CMK (cell line): ENCODE measurements around the gene ISM1.

Source experiments
- DNase-seq: peaks from one replicate; pipeline ENCODE4 v3.0.0-alpha.2; 2010; ENCODE audit warnings: low read depth

Gene ISM1

DNA sequence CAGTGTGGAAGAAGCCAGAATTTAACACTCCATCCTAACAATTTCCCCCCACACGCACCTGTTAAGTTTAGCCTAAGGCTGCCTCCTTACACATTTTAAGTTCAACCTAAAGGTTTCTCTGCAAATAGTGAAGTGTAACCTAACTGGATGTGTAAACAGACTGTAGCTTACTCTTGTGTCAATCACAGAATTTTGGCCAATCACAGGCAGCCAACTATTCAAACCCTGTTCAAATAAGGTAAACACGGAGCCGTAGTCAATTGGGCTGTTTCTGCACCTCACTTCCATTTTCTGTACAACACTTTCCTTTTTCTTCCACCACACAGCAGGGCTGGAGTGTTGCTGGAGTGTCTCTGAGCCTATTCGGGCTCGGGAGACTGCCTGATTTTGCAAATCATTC is 92.1 kb downstream of the ISM1 start:
- no peak for DNase-seq

DNA sequence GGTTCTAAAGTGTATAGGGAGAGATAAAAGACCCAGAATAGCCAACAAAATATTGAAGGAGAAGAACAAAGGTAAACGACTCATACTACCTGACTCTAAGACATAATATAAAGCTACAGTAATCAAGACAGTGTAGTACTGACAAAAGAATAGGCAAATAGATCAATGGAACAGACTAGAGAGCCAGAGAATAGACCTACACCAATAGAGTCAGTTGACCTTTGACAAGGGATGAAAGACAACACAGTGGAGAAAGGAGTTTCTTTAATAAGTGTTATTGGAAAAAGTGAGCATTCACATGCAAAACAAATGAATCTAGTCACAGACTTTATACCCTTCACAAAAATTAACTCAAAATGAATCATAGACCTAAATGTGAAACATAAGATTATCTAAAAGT is 96.4 kb downstream of the ISM1 start:
- DNase-seq, result no peak

- no peak for DNase-seq
Measured at GRCh38 chr20:13318871-13319521, 97.9 kb downstream of the ISM1 start.

GRCh38 chr20:13320702-13321101 is 99.6 kb downstream of the ISM1 start:
- DNase-seq, result no peak

GRCh38 chr20:13321416-13321815 is 100.3 kb downstream of the ISM1 start:
- no peak for DNase-seq

DNA sequence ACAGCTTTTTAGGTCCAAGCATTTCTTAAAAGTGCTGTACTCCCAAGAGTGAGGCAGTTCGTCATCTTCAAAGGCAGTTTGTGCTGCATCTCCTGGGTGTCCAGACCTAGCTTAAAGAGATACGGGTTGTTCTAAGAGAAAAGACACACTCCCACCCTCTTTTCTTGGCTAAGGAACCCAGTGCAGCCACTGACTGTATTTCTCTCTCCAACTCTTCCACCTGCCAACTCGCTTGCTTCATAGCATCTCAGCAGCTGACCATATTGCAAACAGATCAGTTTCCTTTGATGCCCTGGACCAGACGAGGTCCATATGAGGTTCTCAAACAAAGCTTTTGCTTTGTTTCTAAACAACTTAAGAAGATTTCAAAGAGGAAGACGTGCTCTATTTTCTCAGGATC is 101.1 kb downstream of the ISM1 start:
- no peak for DNase-seq

- no peak for DNase-seq
Measured at GRCh38 chr20:13322621-13323020, 101.5 kb downstream of the ISM1 start.

DNA sequence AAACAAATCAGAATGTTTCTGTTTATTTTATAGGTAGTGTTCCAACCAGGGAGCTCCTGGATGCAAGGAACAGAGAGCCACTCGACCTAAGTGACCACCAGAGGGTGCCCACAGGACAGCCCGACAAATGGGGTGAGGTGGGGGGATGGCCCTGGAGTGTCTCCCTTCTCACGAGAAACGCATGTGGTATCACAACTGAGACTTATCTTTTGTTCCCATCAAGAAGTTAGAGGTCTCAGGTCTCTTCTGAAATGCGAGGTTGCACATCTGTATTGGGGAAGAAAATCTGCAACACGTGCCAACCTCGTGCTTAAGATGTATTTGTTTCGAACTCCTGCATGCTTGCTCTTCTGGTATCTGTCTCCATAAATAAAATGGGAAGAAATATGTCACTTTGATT is 104.0 kb downstream of the ISM1 start:
- DNase-seq, result peak; percentile 22

- no peak for DNase-seq
Measured at GRCh38 chr20:13325796-13326340, 104.8 kb downstream of the ISM1 start.

DNA sequence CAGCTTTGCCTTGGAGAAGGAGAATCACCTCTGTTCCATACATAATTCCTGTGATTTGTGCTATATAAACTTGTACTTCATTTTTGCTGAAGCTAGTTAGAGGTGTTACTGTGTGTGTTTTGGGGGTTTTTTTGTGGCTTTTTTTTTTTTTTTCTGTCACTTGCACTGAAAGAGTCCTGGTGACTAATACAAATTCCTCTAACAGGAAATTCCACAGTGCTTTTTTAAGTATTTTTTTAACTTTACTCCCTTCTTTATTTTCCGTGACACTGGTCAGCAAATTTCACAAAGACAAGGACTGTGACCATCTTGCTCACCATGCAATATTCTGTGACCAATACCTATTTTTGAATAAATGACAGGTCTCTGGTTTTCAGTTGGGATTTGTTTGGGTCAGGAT is 110.5 kb downstream of the ISM1 start:
- DNase-seq, result no peak

GRCh38 chr20:13333036-13333435 is 112.0 kb downstream of the ISM1 start:
- no peak for DNase-seq

DNA sequence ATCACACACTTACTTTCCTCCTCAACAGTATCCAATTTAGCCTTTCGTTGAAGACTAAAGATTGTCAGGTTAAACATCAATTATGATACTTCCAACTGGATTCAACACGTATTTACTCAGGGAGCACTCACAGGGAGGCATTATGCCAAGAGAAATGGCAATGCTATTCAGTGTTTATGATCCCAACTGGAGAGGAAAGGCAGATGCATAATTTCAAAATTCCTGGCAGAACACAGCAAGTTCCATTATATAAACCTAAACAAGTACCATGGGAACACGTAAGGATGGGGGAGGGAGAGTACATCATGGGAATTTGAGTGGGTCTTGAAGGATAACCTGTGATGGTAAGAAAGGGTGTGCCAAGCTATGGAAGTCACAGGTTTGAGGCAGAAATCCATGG is 112.7 kb downstream of the ISM1 start:
- DNase-seq, result no peak

GRCh38 chr20:13336308-13337089 is 115.4 kb downstream of the ISM1 start:
- no peak for DNase-seq

- no peak for DNase-seq
Measured at GRCh38 chr20:13337090-13337784, 116.2 kb downstream of the ISM1 start.

DNA sequence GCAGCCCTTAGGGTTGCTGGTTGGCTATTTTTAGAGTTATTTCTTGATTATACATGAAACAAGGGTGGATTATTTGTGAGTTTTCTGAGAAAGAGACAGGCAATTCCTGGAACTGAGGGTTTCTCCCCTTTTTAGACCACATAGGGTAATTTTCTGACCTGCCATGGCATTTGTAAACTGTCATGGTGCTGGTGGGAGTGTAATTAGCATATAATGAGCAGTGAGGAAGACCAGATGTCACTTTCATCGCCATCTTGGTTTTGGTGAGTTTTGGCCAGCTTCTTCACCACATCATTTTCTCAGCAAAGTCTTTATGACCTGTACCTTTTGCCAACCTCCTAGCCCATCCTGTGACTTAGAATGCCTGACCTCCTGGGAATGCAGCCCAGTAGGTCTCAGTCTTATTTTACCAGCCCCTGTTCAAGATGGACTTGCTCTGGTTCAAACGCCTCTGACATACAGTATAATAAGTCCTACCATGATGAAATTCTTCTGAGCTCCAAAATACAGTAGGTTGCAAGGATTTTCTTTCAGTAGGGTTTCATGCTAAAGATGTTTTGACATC is 117.1 kb downstream of the ISM1 start:
- DNase-seq, result no peak

DNA sequence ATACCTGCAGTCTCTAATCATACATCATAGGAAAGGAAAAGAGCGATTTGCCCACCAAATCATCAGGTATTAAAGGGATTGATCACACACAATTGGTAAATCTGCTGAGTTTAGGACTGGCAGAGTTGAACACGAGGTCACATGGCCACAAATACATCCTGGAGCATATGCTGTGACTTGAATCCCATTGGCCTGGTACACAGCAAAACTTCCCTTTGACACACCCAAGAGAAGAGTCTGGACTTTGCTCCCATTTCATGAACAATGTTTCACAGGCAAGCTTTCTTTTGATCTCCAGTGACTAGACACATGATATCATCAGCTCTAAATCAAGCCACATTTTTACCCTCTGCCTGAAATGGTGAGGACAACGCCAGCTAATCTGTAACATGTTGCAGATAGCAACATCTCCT is 117.9 kb downstream of the ISM1 start:
- DNase-seq, result no peak

GRCh38 chr20:13340088-13340487 is 119.0 kb downstream of the ISM1 start:
- DNase-seq, result no peak

GRCh38 chr20:13341737-13342393 is 120.8 kb downstream of the ISM1 start:
- DNase-seq, result no peak

- no peak for DNase-seq
Measured at GRCh38 chr20:13342469-13343242, 121.6 kb downstream of the ISM1 start.

- DNase-seq, result no peak
Measured at GRCh38 chr20:13344671-13345070, 123.6 kb downstream of the ISM1 start.
